Activated T-helper 1 cell treated with Interleukin-2 at 50 U/mL for 16 hours (primary cell): ENCODE measurements around the gene ADAMTS10.
"Not testable (repeated sequence)": the region's sequence is repeated elsewhere in the genome, so short reads cannot be mapped to it uniquely, and the experiment has no call there.

Source experiments
- DNase-seq: peaks from one replicate; pipeline ENCODE4 v3.0.0-alpha.2; 2020; ENCODE audit warnings: low read depth

ADAMTS10 gene

DNA sequence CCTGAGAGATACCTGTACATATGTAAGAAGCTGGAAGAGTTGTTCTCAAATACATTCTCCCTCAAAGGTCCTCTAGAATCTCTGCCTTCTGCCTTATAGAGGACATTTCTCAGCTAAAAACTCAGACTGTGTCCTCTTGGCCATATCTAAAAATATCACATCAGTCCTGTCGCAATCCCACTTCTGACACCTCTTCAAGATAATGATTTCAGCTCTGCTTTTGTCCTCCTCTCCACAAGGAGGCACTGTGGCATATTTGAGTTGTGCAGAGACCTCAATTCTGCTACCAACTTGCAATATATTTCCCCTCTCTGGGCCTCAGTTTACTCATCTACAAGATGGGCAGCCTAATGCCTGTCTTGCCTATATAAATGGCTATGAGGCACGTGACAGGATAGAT lies 16.6 kb downstream of the ADAMTS10 start:
- DNase-seq = no peak

DNA sequence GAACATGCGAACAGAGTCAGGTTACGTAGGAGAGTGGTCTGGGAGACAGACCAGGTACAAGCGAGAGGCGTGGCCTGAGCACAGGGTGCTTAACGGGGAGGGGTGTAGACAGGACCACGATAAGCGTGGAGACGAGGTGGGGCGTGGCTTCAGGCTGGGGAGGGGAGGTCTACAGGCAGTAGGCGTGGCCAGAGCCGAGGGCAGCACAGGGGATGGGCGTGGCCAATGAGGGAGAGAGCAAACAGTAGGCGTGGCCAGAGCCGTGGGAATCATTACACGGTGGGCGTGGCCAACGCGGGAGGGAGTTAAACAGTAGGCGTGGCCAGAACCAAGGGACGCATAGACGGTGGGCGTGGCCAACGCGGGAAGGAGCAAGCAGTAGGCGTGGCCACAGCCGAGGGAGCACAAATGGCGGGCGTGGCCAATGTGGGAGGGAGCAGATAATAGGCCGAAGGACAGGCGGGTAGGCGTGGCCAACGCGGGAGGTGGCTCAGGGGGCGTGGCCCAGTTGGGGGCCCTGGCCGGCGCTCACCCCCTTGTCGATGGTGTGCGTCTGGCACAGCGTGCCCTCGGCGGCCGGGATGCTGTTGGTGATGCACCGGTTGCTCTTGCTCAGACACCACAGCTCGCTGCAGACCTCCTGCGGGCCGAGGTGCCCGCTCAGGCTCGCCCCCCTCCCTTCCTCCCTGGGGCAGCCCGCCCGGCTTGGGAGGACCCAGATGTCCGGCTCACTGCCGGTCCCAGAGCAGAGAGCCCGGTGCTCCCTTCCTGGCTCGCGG lies 18.1 kb downstream of the ADAMTS10 start:
- peak; percentile 88 for DNase-seq

DNA sequence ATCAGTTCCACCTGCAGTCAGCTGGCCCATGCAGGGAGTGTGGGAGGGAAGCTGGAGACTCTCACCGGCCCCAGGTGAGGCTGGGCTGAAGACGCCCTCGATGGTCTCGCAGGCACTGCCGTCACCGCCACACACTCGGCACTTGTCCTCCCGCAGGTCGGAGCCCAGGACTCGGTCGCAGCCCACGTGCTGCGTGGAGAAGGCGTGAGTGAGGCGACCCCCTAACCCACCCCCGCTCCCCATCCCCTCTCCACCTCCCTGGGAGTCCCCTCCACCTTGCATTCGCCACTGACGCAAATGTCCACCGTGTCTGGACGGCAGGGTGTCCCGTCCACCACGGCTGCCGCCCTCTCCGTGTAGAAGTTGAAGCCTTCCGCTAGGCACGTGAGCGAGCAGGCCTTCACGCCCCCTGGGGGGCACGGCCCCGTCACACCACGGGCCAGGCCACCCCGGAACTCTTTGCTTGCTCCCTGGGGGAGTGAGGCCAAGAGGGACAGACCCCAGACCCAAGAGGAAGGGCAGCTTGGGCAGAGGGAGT lies 21.3 kb downstream of the ADAMTS10 start:
- DNase-seq = no peak

DNA sequence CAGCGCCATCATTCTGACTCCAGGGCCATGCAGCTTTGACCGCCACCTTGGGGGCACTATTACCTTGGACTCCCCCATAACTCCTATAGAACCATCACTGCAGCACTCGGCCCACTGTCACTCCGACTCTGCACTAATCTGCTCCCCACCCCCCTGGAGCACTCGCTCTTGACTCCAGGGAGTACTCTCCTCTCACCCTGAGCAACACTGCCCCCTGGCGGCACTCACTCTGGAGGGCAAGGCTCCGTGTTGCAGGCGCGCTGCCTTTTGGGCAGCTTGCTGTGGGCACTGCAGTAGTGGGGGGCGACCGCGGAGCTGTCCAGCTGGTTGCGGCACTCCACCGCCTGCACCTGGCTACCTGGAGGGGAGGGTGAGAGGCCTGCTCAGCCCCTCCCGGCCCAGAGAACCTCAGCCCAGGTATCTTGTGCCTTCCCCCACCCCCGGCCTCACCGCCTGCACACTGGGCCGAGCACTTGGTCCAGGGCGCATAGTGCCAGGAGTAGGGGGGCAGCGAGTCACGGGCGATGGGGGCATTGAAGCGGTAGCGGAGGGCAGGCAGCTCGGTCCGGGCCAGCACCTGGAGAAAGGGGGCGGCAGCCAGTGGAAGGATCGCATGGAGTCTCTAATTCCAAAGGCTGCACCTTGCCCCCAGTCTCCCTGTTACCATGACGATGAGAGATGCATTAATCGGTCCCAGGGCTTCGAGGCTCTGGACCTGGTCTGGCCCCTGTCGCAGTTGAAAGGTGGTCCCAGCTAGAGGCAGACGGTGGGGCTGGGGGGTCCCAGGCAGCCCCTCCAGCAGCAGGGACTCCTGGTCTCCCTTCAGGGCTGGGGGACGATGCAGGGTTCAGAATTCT lies 24.4 kb downstream of the ADAMTS10 start:
- DNase-seq = peak; percentile 46

DNA sequence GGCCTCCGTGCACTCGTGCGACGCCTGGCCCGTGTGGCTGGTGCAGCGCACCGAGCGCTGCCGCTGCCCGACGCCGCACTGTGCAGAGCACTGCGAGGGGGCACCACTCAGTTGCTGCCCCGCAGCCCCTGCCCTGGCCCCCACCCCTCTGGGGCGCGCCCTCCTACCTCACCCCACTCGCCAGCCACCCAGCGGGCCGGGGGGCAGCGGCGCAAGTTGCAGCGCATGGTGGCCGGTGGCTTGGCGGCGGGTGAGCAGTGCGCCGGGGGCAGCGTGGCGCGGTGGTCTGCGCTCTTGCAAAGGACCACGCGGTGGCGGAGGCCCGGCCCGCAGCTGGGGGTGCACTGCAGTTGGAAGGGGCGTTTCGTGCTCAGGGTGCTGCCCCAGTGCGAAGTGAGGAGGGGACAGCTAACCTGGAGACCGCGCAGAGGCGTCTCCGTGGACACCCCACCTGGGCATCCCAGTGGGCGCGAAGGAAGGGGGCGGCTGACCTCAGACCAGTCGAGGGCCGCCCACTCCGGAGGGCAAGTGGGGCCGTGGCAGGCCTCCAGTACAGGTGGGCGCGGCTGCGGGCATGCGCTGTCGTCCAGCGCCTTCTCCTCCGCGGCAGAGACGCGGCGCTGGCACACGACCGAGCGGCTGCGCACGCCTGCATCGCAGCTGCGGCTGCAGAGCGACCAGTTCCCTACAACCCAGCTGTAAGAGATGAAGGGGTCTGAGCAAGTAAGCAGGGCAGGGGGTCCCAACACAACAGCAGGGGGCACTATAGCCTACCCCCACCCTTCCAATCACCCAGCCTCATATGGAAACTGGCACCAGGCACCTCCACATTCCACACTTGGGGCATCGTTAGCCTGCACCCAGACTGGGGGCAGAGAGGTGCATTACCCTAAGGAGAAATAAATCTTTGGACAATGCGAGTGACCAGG lies 25.3 kb downstream of the ADAMTS10 start:
- no peak for DNase-seq

DNA sequence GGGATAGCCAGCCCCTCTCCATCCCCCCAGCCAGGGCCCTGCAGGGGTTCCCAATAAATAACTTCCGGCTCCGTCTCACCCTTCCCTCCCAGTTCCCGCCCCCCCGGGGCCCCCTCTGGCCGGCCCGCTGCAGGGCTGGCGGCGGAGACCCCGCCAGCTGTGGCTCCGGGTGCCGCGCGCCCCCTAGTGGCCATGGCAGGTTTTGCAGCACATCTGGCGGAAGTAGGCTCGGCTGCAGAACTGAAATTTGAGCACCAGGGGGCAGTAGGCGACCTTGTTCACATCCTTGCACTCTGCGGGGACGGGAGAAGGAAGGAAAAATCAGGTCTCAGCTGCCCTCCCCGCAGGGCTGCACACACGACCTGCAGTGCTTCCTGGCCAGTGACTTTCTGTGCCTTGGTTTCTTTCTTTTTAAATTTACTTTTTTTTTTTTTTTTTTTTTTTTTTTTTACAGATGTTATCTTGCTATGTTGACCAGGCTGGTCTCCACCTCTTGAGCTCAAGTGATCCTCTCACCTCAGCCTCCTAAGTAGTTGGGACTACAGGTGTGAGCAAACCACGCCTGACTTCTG lies 29.7 kb downstream of the ADAMTS10 start:
- peak; percentile 77 for DNase-seq

DNA sequence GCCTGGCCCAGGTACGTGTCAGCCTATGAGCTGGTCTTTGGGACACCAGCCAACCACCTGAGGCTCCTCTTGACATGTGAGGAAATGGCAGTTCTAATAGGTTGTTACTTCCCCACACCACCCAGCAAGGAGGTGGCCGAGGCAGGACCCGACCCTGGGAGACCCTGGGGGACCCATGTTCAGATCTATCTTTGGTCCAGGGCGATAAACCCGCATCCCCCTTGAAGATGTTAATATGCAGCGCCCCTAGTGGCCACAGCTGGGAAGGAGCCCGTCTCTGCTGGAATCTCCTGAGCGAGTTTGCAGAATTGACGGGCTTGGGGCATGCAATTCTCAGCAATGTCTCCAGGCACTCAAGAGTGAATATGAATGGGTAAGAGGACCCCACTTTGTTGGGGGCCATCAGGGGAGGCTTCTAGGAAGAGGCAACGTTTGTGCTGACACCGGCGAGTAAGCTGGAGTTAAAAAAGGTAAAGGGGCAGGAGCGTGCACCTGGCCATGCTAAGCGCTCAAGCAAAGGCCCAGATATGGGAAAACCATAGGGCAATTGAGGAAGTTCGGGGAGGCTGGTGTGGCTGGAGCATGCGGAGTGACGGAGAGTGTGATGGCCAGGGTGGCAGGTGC lies 31.8 kb downstream of the ADAMTS10 start:
- DNase-seq = peak; percentile 68

DNA sequence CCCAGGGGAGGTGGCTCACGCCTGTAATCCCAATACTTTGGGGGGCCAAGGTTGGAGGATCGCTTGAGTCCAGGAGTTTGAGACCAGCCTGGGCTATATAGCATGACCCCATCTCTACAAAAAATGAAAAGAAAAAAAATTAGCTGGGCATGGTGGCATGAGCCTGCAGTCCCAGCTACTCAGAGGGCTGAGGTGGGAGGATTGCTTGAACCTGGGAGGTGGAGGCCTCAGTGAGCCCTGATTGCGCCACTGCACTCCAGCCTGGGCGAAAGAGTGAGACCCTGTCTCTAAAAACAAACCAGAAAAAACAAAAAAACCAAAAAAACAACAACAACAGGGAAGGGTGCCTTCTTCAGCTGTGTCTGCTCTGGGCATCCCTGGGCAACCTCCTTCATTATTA lies 32.8 kb downstream of the ADAMTS10 start:
- DNase-seq = no peak

DNA sequence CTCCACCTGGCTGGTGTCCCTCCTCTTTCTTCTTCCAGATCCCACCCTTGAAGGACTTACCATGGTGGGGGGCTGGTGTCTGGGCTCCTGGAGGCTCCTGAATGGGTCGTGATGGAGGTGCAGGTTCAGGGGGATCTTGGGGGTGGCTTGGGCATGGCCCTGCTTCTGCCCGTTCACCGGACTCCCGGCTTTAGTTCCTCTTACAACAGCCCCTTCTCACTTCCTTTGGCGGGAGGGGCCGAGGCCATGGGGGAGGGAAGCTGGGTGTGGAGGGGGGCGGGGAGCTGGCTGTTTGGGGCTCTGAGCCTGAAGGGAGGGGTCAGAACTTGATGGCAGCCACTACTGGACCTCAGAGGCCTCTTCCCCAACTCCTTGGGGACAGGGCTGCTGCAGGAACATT lies 33.3 kb downstream of the ADAMTS10 start, which contains the start of gene MYO1F:
MYO1F (minus strand) TSS at position 196 of the 400 bp plus-strand sequence; CDS start at position 63, 133 bp downstream.
- no peak for DNase-seq

DNA sequence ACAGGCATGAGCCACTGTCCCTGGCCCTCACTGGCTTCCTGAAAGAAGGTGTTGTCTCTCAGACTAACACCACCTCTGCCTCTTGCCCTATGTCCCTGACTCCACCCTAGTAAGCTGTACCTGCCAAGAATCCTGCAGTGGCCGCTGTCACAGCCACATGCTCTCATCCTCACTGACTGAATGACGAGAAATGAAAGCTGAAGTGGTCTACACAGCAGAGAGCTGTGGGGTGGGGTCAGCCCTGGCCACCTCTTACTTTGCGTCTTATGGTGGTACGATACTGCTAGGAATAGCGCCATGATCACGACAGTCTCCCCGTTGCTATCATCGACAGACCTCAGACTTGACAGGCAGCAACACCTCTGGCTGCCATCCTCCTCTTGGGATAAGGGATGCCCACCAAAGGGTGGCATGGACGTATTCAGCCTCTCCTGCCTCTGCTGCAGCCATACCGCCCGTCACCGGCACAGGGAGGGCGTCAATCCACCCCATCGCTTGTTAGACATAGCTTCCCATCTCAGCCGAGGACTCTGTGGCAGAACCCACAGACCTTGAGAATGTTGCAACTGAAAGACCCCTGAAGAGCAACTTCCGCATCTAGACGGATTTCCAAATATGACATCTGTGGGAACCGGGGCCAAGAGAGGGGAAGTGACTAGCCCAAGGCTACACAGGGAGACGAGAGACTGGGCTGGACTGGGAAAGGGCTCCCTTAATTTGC lies 34.1 kb downstream of the ADAMTS10 start:
- no peak for DNase-seq

DNA sequence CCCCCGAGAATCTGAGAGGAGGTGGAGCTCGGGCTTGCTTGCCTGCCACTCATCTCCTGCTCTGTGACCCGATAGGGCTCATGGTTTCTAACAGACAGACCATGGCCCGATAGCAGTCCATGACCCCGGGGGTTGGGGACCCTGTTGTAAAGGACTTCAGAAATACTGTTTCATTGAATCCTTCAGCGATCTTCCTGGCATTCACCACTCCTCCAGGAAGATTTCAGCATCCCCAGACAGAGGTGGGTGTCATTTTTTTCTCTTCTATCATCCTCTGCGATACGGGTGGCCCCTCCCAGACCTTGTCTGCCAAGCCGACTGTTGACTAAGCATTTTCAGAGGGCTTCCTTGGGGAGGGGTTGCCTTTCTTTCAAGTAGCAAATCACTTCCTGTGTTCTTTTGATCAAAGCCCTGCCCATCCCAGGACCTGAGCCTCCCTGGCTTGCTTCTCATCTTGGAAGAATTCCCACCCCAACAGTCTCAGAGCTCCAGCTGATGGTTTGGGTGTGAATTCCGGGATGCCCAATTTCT lies 35.0 kb downstream of the ADAMTS10 start:
- DNase-seq = peak; percentile 46

DNA sequence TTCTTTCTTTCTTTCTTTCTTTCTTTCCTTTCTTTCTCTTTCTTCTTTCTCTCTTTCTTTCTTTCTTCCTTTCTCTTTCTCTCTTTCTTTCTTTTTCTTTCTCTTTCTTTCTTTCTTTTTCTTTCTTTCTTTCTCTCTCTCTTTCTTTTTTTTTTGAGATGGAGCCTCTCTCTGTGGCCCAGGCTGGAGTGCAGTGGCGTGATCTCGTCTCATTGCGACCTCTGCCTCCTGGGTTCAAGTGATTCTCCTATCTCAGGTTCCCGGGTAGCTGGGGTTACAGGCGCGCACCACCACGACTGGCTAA lies 35.9 kb downstream of the ADAMTS10 start:
- DNase-seq = not testable (repeated sequence)

DNA sequence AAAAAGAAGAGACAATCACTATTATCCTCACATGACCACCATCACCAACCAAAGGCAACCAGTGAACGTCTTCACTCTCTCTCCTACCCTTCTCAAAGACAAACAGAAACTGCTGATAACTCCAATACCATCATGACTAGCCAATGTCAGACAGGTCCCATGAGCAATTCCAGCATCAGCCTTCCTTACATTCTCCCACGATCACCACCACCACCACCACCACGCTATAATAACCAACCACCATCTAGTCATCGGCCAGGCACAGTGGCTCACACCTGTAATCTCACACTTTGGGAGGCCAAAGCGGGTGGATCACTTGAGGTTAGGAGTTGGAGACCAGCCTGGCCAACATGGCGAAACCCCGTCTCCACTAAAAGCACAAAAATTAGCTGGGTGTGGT lies 37.2 kb downstream of the ADAMTS10 start:
- DNase-seq = no peak

DNA sequence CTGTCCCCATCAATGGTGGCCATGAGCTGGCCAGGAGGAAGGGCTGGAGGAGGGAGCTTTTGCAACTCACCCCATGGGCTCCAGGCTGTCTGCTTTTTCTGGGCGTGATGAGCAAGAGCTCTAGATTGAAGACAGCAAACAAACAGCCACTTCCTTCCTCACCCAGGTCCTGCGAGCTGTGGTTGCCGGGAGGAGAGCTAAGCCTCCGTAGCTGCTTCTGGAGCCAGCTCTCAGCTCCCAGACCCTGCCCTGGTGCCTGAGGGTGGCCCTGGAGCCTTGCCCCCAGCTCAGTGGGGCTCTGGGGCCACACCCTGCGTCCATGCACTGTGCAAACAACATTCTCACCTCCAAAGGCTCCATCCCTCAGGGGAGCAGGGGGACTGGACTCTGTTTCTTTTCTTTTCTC lies 39.5 kb downstream of the ADAMTS10 start:
- DNase-seq = peak; percentile 55

DNA sequence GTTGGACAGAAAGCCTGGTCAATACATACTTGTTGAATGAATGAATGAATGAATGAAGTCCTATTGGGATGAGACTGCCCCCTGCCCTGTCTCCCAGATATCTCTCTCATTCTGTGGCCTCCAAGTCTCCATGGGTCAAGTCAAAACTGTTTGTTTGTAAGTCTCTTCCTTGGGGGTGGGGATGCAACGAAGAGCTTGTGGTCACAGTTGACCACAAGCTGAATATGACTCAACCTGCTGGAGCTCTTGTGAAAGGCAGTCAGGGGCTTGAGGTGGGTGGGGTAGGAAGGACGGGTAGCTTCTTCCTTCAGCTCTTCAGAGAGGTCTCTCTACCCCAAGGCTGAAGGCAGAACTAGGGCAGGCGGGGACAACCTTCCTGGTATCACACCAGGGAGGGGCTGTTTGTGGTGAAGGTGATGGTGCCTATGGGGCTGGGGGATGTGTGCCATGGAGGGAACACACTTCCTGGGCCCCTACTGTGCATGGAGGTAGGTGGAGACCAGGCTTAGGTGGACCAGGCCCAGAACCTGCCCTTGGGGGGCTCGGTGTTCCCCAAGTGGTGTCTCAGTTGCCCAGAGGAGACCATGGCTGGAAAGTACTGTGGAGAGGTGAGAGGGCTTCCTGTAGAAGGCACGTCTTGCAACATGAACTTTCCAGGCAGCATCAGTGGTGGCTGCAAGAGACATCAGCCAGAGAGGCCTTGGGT lies 41.3 kb downstream of the ADAMTS10 start:
- peak; percentile 60 for DNase-seq

DNA sequence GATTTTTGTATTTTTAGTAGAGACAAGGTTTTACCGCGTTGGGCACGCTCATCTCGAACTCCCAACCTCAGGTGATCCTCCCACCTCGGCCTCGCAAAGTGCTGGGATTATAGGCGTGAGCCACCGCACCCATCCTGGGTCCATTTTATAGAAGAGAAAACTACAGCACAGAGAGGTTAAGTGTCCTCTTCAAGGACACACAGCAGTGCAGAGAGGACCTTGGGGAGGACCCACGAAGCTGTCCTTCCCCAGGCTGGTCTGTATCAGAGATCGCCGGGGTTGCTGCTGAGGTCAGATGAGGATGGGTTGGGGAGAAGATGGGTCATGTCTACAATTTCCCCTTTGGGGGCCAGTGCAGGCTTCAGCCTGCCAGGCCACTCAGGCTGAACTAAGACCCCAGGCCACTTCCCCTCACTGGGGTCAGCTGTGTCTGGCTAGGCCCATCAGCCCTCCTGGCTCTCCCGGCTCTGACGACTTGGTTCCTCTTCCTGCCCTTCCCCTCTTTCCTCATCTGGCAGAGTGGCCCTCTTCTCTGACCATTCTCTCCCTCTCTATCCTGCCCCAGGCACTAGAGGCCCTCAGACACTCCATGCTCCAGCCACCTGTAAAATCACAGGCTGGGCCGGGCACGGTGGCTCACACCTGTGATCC lies 42.9 kb downstream of the ADAMTS10 start:
- no peak for DNase-seq

DNA sequence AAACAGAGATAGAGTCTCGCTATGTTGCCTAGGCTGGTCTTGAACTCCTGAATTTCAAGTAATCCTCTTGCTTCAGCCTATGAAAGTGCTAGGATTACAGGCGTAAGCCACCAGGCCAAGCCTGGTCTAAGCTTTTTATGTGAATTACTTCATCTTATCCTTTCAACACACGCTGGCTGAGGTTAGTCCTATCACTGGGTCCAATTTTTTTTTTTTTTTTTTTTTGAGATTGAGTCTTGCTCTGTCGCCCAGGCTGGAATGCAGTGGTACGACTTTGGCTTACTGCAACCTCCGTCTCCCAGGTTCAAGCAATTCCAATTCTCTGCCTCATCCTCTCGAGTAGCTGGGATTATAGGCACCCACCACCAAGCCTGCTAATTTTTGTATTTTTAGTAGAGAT lies 43.7 kb downstream of the ADAMTS10 start:
- no peak for DNase-seq

DNA sequence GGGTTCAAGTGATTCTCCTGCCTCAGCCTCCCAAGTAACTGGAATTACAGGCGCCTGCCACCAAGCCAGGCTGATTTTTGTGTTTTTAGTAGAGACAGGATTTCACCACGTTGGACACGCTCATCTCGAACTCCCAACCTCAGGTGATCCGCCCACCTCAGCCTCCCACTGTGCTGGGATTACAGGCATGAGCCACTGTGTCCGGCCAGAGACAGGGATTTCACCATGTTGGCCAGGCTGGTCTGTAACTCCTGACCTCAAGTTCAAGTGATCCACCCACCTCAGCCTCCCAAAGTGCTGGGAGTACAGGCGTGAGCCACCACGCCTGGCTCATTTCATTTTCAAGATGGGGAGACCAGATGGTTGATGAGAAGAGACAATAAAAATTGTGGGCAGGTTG lies 45.6 kb downstream of the ADAMTS10 start:
- DNase-seq = not testable (repeated sequence)
